B cell (primary cell): Measurements from ENCODE around the gene SLC16A10. TPM values are rescaled to one million over a fixed set of nuclear protein-coding genes. Genes with fewer than 3 reads are reported as not detected.
"Not testable (repeated sequence)": the region's sequence is repeated elsewhere in the genome, so short reads cannot be mapped to it uniquely, and the experiment has no call there.

Source experiments
- ATAC-seq: fragments of 200-7000 bp; cut with Tn5 transposase; one replicate; pipeline ENCODE4 v1.10.0; 2021; ENCODE audit warnings: low read depth, mild to moderate bottlenecking, moderate number of reproducible peaks, moderate library complexity
- CTCF ChIA-PET: fragments of 350-600 bp; sonication (Branson Sonifier 250); formaldehyde crosslinking; loops from one replicate; lab custom pipeline; 2021; ENCODE audit warnings: antibody characterized with exemption, inconsistent platforms; lab: Charles Lee
- POLR2A ChIA-PET: fragments of 350-600 bp; sonication (Branson Sonifier 250); formaldehyde crosslinking; loops from one replicate; lab custom pipeline; 2021; ENCODE audit warnings: antibody characterized with exemption; lab: Charles Lee
- DNase-seq: peaks from one replicate; pipeline ENCODE4 v3.0.0; 2013
- H2AFZ ChIP-seq: 2 replicates; pipeline ENCODE4 v1.6.1; 2012; ENCODE audit warnings: mild to moderate bottlenecking, low read depth, low read length; ENCODE audit not compliant: insufficient read depth, poor library complexity, severe bottlenecking
- H3K27ac ChIP-seq, 2 donors: 1 replicate in 1 of 2; 2 replicates in 1 of 2; pipeline ENCODE4 v1.5.1; 2012 to 2013; ENCODE audit warnings: low read length in 2 of 2, mild to moderate bottlenecking in 2 of 2, moderate library complexity in 1 of 2
- H3K27me3 ChIP-seq, 4 experiments: fragments of 200-600 bp in 1 of 4; sonication (generic) in 1 of 4; replicated peaks in 1 of 4; 1 replicate in 2 of 4; 2 replicates in 2 of 4; pipeline versions ENCODE4 v1.6.1 to v1.7.0; 2013 to 2016; ENCODE audit warnings: low read length in 3 of 4, mild to moderate bottlenecking in 2 of 4, mixed read lengths in 1 of 4, moderate library complexity in 1 of 4; ENCODE audit not compliant: insufficient read depth in 4 of 4, control insufficient read depth in 3 of 4; ENCODE audit errors: control extremely low read depth in 1 of 4
- H3K36me3 ChIP-seq, 2 experiments: replicated peaks in 1 of 2; 1 replicate in 1 of 2; 2 replicates in 1 of 2; pipeline versions ENCODE4 v1.6.1 to v1.7.1; 2013; ENCODE audit warnings: low read length in 1 of 2; ENCODE audit not compliant: insufficient read depth in 2 of 2, control insufficient read depth in 1 of 2; ENCODE audit errors: control extremely low read depth in 1 of 2, extremely low read depth in 1 of 2
- H3K4me1 ChIP-seq, 2 donors: fragments of 200-600 bp in 1 of 2; sonication (generic) in 1 of 2; 1 replicate in 1 of 2; 2 replicates in 1 of 2; pipeline versions ENCODE4 v1.5.1 to v1.6.1; 2013 to 2017; ENCODE audit warnings: low read length in 2 of 2; ENCODE audit not compliant: control insufficient read depth in 2 of 2, insufficient read depth in 2 of 2
- H3K4me2 ChIP-seq: replicated peaks from 2 replicates; pipeline ENCODE3; 2012; ENCODE audit warnings: mild to moderate bottlenecking, low read depth, low read length; ENCODE audit not compliant: poor library complexity, severe bottlenecking
- H3K4me3 ChIP-seq, 5 experiments: fragments of 200-600 bp in 1 of 5; sonication (generic) in 1 of 5; 1 replicate in 3 of 5; 2 replicates in 2 of 5; pipeline versions ENCODE4 v1.5.1 to v1.7.0; 2011 to 2016; ENCODE audit warnings: low read length in 4 of 5, mild to moderate bottlenecking in 4 of 5, low read depth in 2 of 5, control low read depth in 1 of 5, moderate library complexity in 1 of 5; ENCODE audit not compliant: insufficient read depth in 1 of 5; ENCODE audit errors: control extremely low read depth in 1 of 5, extremely low read depth in 1 of 5
- H3K79me2 ChIP-seq: fragments of 200-600 bp; sonication (generic); one replicate; pipeline ENCODE4 v1.6.0; 2016; ENCODE audit warnings: low read length; ENCODE audit not compliant: control insufficient read depth, insufficient read depth
- H3K9ac ChIP-seq: fragments of 200-600 bp; sonication (generic); 2 replicates; pipeline ENCODE4 v1.6.1; 2017; ENCODE audit warnings: mild to moderate bottlenecking, low read length, moderate library complexity
- H3K9me3 ChIP-seq, 3 donors: one replicate each; pipeline versions ENCODE4 v1.6.1 to v1.7.1; 2013; ENCODE audit warnings: low read length in 2 of 3; ENCODE audit not compliant: control insufficient read depth in 2 of 3, insufficient read depth in 1 of 3; ENCODE audit errors: control extremely low read depth in 1 of 3
- H4K20me1 ChIP-seq: 2 replicates; pipeline ENCODE4 v1.6.0; 2012; ENCODE audit warnings: mild to moderate bottlenecking, low read length; ENCODE audit not compliant: insufficient read depth, control insufficient read depth, poor library complexity, severe bottlenecking
- H3K27ac Mint-ChIP-seq: one replicate; pipeline ENCODE4 v1.8.0; 2021; ENCODE audit warnings: mixed read lengths
- H3K27me3 Mint-ChIP-seq: one replicate; pipeline ENCODE4 v1.8.0; 2021; ENCODE audit warnings: mixed read lengths
- H3K4me1 Mint-ChIP-seq: one replicate; pipeline ENCODE4 v1.8.0; 2021; ENCODE audit warnings: mixed read lengths
- H3K4me3 Mint-ChIP-seq: one replicate; pipeline ENCODE4 v1.8.0; 2021; ENCODE audit warnings: mixed read lengths
- H3K9me3 Mint-ChIP-seq: one replicate; pipeline ENCODE4 v1.8.0; 2022; ENCODE audit warnings: mixed read lengths; ENCODE audit not compliant: insufficient read depth
- CTCF ChIP-seq: fragments of 200-600 bp; IDR thresholded peaks from one replicate; pipeline ENCODE4 v1.8.0; 2022; ENCODE audit warnings: antibody characterized with exemption, mild to moderate bottlenecking
- EZH2 ChIP-seq: IDR thresholded peaks from 2 replicates; pipeline ENCODE4 v1.6.1; 2012; ENCODE audit warnings: borderline replicate concordance, low read depth, mild to moderate bottlenecking, moderate library complexity, low read length; ENCODE audit not compliant: insufficient read depth, poor library complexity, severe bottlenecking
- WGBS: methylation state at CpG from one replicate; pipeline ENCODE4 v1.1.5; 2013; ENCODE audit warnings: missing lambda C conversion rate; ENCODE audit not compliant: insufficient coverage; 5-methylcytosine and 5-hydroxymethylcytosine counted together
- intact Hi-C: fragments of 100-400 bp; cut with micrococcal nuclease; formaldehyde crosslinking; loops from one replicate; pipeline ENCODE4 v1.10.0; 2022
- polyA plus RNA-seq: library from polyadenylated mRNA; depleted of rRNA; stranded (reverse); fragments of >200 nt; gene quantifications from 2 replicates; pipeline ENCODE4 v1.2.3, GENCODE V29; 2012
- total RNA-seq, 2 donors: library from RNA; stranded (reverse); fragments of 120-200 nt in 1 of 2; gene quantifications; 1 replicate in 1 of 2; 2 replicates in 1 of 2; pipeline versions ENCODE4 v1.2.3 to v1.2.4, GENCODE V29; 2013 to 2022

Gene SLC16A10
- total and polyA plus RNA-seq, 2 donors (not counting 1 experiment from before 2014, with no cell fraction given): 0.06 to 0.71 TPM

GRCh38 chr6:111201764-111202163 is 114.5 kb downstream of the SLC16A10 start:
- H2AFZ ChIP-seq: peak overlapping the region; percentile 53
- DNase-seq (no peak), ATAC-seq (no peak)
- no peaks in the 10 kb centered on the region for H3K36me3 ChIP-seq
- Mint-ChIP-seq H3K4me3 (no peak overlapping the region), H3K9me3 (no peaks in the 10 kb centered on the region), H3K27ac (peak overlapping the region; percentile 33), H3K4me1 (peaks cover 24% of the 10 kb centered on the region), H3K27me3 (no peaks in the 10 kb centered on the region)
- H3K79me2 ChIP-seq: no peaks in the 10 kb centered on the region
- no peaks in the 10 kb centered on the region for H3K9me3 ChIP-seq
- H3K4me2 ChIP-seq: no peak overlapping the region
- ChIA-PET CTCF (interaction anchor here (1.9 kb wide), 1 partner anchor 8 kb away, joined by 7 read pairs; no protein-coding TSS in a partner anchor), POLR2A (interaction anchor here (0.6 kb wide), 1 partner anchor 436 kb away, joined by 4 read pairs; no protein-coding TSS in a partner anchor)
- peaks cover 19 to 20% of the 10 kb centered on the region in 2 donors for H3K4me1 ChIP-seq
- H4K20me1 ChIP-seq: no peaks in the 10 kb centered on the region
- H3K27me3 ChIP-seq: no peaks in the 10 kb centered on the region
- WGBS: 100% methylated on average over 1 of the region's 3 CpGs
- intact Hi-C loops: no loop called here
- no peak overlapping the region for H3K9ac ChIP-seq
- H3K27ac ChIP-seq: no peak overlapping the region
- H3K4me3 ChIP-seq: no peak overlapping the region
- TF ChIP-seq CTCF (no peak), EZH2 (no peak)

- H3K27ac Mint-ChIP-seq, H3K4me3 Mint-ChIP-seq, H3K79me2 ChIP-seq, H3K27ac ChIP-seq, H3K9me3 ChIP-seq, H4K20me1 ChIP-seq, H3K9me3 Mint-ChIP-seq, intact Hi-C loops, H3K4me3 ChIP-seq, H2AFZ ChIP-seq, ATAC-seq, POLR2A ChIA-PET, CTCF ChIA-PET, H3K27me3 ChIP-seq, DNase-seq, H3K9ac ChIP-seq, H3K36me3 ChIP-seq, H3K27me3 Mint-ChIP-seq, H3K4me2 ChIP-seq: not testable (repeated sequence)
- no CpG with 5 or more reads among the region's 4 CpGs for WGBS
- peaks cover 24% of the 10 kb centered on the region for H3K4me1 Mint-ChIP-seq
- peaks cover 19 to 20% of the 10 kb centered on the region in 2 donors for H3K4me1 ChIP-seq
These were observed 116.2 kb downstream of the SLC16A10 start for GRCh38 chr6:111203539-111203938.
